Measurements from ENCODE around the gene NT5M. TPM values are rescaled to one million over a fixed set of nuclear protein-coding genes. Genes with fewer than 3 reads are reported as not detected.
A peak's percentile ranks its signal among the peaks of the same experiment; 100 is the strongest.

The NT5M gene
- total and polyA plus RNA-seq, 11 donors: 4.1 to 15.1 (median 7.6) TPM

DNA sequence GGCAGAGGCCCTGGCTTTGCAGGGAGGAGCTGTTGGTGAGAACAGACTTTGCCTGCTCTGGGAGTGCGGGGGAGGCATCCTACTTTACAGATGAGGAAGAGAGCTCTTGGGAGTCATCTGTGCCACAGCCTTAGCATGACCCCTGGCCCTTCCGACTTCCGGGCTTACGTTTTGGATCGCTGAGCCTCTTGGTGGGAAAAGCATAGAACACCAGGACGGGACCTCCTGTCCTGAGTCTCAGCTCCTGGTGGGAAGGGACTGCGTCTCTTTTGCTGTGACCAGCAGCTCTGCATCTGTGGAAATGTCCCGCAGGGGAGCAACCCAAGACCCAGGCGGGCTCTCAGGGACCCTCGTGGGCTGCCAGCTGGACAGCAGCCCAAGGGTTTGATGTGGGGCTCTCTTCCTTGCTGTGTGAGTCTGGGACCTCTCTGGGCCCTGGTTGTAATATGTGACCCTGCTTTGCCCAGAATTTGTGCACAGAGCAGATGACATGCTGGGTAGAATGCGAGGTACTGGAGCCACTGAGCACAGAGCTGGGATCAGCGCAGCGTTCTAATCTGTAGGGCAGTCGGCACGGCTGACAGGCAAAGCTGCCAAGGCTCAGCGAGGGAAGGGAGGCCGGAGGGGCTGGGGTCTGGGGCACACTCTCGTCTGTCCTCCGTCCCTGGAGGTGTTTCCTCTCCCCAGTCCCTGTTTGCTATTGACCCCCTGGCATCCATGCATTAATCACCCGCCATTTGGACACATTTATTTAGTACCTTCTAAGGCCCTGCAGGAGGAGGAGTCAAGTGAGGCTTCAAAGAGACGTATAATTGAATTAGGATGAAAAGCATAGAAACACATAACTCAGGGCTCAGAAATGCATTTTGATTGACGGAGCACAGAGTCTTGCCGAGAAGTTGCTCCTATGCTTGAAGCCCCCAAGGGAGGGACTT lies 64.0 kb downstream of the NT5M start:
- Histone ChIP-seq H3K27ac (peak overlapping the region in 8 of 12 donors; percentile 6 to 67 (median 36)), H3K4me1 (peaks cover 0 to 17% (median 7%) of the 10 kb centered on the region in 12 donors), H3K27me3 (peaks cover 0 to 6% (median 0%) of the 10 kb centered on the region in 9 donors), H3K9me3 (peaks cover 0 to 6% (median 0%) of the 10 kb centered on the region in 12 donors), H3K4me3 (no peak overlapping the region), H3K36me3 (no peaks in the 10 kb centered on the region)
- 67 to 79% (median 71%) methylated on average over 18 to 23 of the region's 23 CpGs for WGBS, 4 donors
- ATAC-seq (peak in 3 of 4 donors; percentile 19 to 39 (median 25)), DNase-seq (peak in 2 of 5 donors; percentile 48 to 65)
- TF ChIP-seq, protein P1, sequence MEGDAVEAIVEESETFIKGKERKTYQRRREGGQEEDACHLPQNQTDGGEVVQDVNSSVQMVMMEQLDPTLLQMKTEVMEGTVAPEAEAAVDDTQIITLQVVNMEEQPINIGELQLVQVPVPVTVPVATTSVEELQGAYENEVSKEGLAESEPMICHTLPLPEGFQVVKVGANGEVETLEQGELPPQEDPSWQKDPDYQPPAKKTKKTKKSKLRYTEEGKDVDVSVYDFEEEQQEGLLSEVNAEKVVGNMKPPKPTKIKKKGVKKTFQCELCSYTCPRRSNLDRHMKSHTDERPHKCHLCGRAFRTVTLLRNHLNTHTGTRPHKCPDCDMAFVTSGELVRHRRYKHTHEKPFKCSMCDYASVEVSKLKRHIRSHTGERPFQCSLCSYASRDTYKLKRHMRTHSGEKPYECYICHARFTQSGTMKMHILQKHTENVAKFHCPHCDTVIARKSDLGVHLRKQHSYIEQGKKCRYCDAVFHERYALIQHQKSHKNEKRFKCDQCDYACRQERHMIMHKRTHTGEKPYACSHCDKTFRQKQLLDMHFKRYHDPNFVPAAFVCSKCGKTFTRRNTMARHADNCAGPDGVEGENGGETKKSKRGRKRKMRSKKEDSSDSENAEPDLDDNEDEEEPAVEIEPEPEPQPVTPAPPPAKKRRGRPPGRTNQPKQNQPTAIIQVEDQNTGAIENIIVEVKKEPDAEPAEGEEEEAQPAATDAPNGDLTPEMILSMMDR (IDR thresholded peaks at IDR 0.05): no peak
- no peak for TF ChIP-seq POLR2A (IDR thresholded peaks at IDR 0.05)
- intact Hi-C loops (cut with DNase I): loop anchor here in 1 of 10 donors (10.0 kb wide), 1 partner anchor 62 kb away; the partner anchor contains the start of gene NT5M

DNA sequence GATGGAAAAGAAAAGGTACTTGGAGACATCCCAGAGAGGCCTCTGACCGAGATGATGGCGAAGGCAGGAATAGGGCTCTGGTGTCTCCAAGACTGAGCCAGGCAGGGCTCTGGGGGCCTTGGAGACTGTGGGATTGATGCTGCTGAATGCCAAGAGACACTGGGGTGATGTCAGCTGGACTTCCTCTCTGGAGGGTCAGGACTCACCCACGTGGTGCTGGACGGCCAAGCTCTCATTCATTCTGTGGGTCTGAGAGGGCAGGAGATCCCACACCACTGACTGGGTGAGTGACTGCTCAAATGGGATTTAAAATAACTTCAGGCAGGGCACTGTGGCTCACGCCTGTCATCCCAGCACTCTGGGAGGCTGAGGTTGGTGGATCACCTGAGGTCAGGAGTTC lies 64.8 kb downstream of the NT5M start:
- peak in 2 of 5 donors; percentile 32 to 57 for DNase-seq
- TF ChIP-seq POLR2A (IDR thresholded peaks at IDR 0.05): no peak
- TF ChIP-seq, protein P1 (IDR thresholded peaks at IDR 0.05): no peak
- H3K27me3 ChIP-seq: peaks cover 0 to 6% (median 0%) of the 10 kb centered on the region in 9 donors
- peaks cover 0 to 17% (median 7%) of the 10 kb centered on the region in 12 donors for H3K4me1 ChIP-seq
- no peak overlapping the region for H3K4me3 ChIP-seq
- peak overlapping the region in 5 of 12 donors; percentile 6 to 67 (median 37) for H3K27ac ChIP-seq
- H3K9me3 ChIP-seq: peaks cover 0 to 6% (median 0%) of the 10 kb centered on the region in 12 donors
- peak in 3 of 4 donors; percentile 33 to 47 (median 34) for ATAC-seq
- H3K36me3 ChIP-seq: no peaks in the 10 kb centered on the region
- intact Hi-C loops (cut with DNase I): loop anchor here in 1 of 10 donors (10.0 kb wide), 1 partner anchor 63 kb away; the partner anchor contains the start of gene NT5M
- WGBS, 4 donors: 59 to 69% (median 63%) methylated on average over 5 of the region's 5 CpGs

DNA sequence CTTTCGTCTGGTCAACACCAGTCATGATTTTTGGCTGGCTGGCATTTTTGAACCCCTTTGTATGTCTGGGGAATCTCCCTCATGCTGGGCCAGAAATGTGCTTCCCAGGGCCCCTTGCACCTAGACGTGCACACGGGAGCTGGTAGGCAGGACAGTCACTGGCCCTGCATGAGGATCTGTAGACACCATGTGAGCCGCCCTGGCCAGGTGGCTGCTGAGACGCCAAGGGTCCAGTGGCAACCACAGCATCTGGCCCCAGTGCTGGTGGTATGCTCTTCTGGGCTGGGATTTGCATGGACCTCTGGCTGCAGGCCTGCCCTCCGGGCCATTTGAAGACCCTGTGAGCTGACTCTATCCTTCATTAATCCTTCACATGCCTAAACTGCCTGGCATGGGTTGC lies 67.5 kb downstream of the NT5M start:
- WGBS, 4 donors: 87 to 97% (median 93%) methylated on average over 6 of the region's 6 CpGs
- Histone ChIP-seq H3K4me3 (no peak overlapping the region), H3K27ac (no peak overlapping the region), H3K4me1 (peaks cover 0 to 7% (median 0%) of the 10 kb centered on the region in 12 donors), H3K27me3 (peaks cover 0 to 4% (median 0%) of the 10 kb centered on the region in 9 donors), H3K36me3 (no peaks in the 10 kb centered on the region), H3K9me3 (peaks cover 0 to 2% (median 0%) of the 10 kb centered on the region in 12 donors)
- intact Hi-C loops (cut with DNase I): no loop called here
- peak in 1 of 5 donors; percentile 35 for DNase-seq
- TF ChIP-seq, protein P1 (IDR thresholded peaks at IDR 0.05): no peak
- TF ChIP-seq POLR2A (IDR thresholded peaks at IDR 0.05): no peak
- no peak for ATAC-seq

Measured in heart left ventricle (tissue), 16 donors.